ENCODE results near the gene NOTO. TPM values are rescaled to one million over a fixed set of nuclear protein-coding genes. Genes with fewer than 3 reads are reported as not detected.

Gene NOTO
- total RNA-seq, 1 experiment from 2014 or later, result 0.66 TPM

- H2AK5ac ChIP-seq (ENCODE audit: insufficient read length, low read length), result no peak overlapping the region
- H3K56ac ChIP-seq (ENCODE audit: insufficient read length, low read depth, low read length), result no peak overlapping the region
- H2AFZ ChIP-seq (ENCODE audit: low read length), result no peak overlapping the region
- no peak overlapping the region for H4K91ac ChIP-seq (ENCODE audit: insufficient read length, low read depth, low read length)
- no peaks in the 10 kb centered on the region for H4K20me1 ChIP-seq (ENCODE audit: control insufficient read depth, insufficient read depth, insufficient read length)
- no peak overlapping the region for H3K27ac ChIP-seq (ENCODE audit: insufficient read length, low read depth, low read length)
- no peak overlapping the region for H3K4me2 ChIP-seq (ENCODE audit: insufficient read depth, insufficient read length, low read length)
- no peak for DNase-seq
- H3K23me2 ChIP-seq (ENCODE audit: insufficient read length, low read depth, low read length, poor library complexity, severe bottlenecking), result peaks cover 24% of the 10 kb centered on the region
- no peak overlapping the region for H3K18ac ChIP-seq (ENCODE audit: insufficient read length, low read depth, low read length)
- no peaks in the 10 kb centered on the region; a peak in 1 of 5 replicates for H3K9me3 Mint-ChIP-seq
- H3K4me1 ChIP-seq (ENCODE audit: insufficient read depth, low read length), result peaks cover 4% of the 10 kb centered on the region; the same call in 1 of the 2 replicates
- H2BK5ac ChIP-seq (ENCODE audit: insufficient read length, low read length), result no peak overlapping the region
- no peak overlapping the region for H2BK20ac ChIP-seq (ENCODE audit: low read depth, low read length, poor library complexity, severe bottlenecking)
- H3K4ac ChIP-seq (ENCODE audit: low read depth, low read length), result no peak overlapping the region
- H3K9me3 ChIP-seq (ENCODE audit: control insufficient read depth, low read depth, low read length), result no peaks in the 10 kb centered on the region
- H3K27me3 ChIP-seq (ENCODE audit: insufficient read depth, low read length), result peaks cover 25% of the 10 kb centered on the region
- H3K9ac ChIP-seq (ENCODE audit: extremely low read depth, insufficient read length, low read length), result no peak overlapping the region
- peaks cover 19 to 25% of the 10 kb centered on the region in 2 experiments for H3K4me1 Mint-ChIP-seq
- no peak overlapping the region; a peak in 1 of 7 replicates for H3K27ac Mint-ChIP-seq
- no peak for TF ChIP-seq CTCF (conservative IDR thresholded peaks at IDR 0.05)
- no peaks in the 10 kb centered on the region for H3K79me1 ChIP-seq (ENCODE audit: insufficient read depth, low read depth, low read length, poor library complexity, severe bottlenecking)
- H3K36me3 Mint-ChIP-seq (ENCODE audit: insufficient read depth in 1 of 3, low read depth in 3 of 3), result no peaks in the 10 kb centered on the region
- no peak overlapping the region for H3K14ac ChIP-seq (ENCODE audit: insufficient read depth, low read length)
- no peak overlapping the region for H3K4me3 Mint-ChIP-seq
- peaks cover 72% of the 10 kb centered on the region for H3K27me3 Mint-ChIP-seq (ENCODE audit: low read depth)
- no peak overlapping the region for H3K23ac ChIP-seq (ENCODE audit: insufficient read length, low read depth, low read length)
- no peak overlapping the region for H4K5ac ChIP-seq (ENCODE audit: insufficient read length, low read depth, low read length)
- no peak overlapping the region for H2BK15ac ChIP-seq (ENCODE audit: low read depth, low read length)
- no peak overlapping the region for H3T11ph ChIP-seq (ENCODE audit: low read length)
- H4K8ac ChIP-seq (replicated peaks; ENCODE audit: insufficient read length, low read depth, low read length), result no peak overlapping the region
- H2BK12ac ChIP-seq (ENCODE audit: insufficient read length, low read depth, low read length), result no peak overlapping the region
- H2BK120ac ChIP-seq (ENCODE audit: low read depth, low read length, poor library complexity, severe bottlenecking), result no peak overlapping the region
- no CpG with 5 or more reads among the region's 10 CpGs for WGBS (ENCODE audit: extremely low coverage, insufficient read length, low lambda C conversion rate)
- no peaks in the 10 kb centered on the region for H3K79me2 ChIP-seq (ENCODE audit: insufficient read depth, low read length)
Observed at GRCh38 chr2:73174244-73174643, 28.1 kb upstream of the NOTO start.

All from H9 (cell line).